GM20000 (cell line): ENCODE data around the gene SUSD6.

Source experiments
- DNase-seq: peaks from one replicate; pipeline ENCODE4 v3.0.0; 2012; ENCODE audit warnings: low spot score
- CTCF ChIP-seq: IDR thresholded peaks from 2 replicates; pipeline ENCODE4 v1.5.1; 2012; ENCODE audit warnings: mild to moderate bottlenecking, control low read depth; ENCODE audit errors: extremely low read depth, missing control alignments

SUSD6 gene

GRCh38 chr14:69683971-69684370, 72.6 kb downstream of the SUSD6 start:
- DNase-seq: no peak
- no peak for TF ChIP-seq CTCF

GRCh38 chr14:69684461-69685217, 73.2 kb downstream of the SUSD6 start:
- DNase-seq: no peak
- no peak for TF ChIP-seq CTCF

DNA sequence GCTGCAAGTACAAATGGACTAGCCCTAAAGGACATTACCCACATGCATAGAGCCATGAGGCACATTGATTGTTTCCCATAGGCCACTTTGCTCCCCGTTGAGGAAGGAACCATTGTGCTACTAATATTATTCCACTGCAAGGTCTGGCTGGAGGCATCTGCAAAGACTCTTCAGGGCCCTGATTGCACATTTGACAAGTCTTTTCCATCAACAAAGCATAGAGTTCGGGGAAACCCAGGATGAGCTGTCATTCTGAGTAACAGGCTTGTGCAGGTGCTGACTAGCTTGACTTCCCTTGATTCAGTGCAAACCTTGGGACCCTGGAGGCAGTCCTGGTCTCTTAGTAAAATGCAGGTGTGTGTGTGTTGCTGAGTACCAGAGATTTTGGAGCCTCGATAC, 73.8 kb downstream of the SUSD6 start:
- TF ChIP-seq CTCF: no peak
- DNase-seq: no peak

- TF ChIP-seq CTCF: no peak
- no peak for DNase-seq
These were observed 74.3 kb downstream of the SUSD6 start for GRCh38 chr14:69685716-69686115.

- DNase-seq: no peak
- TF ChIP-seq CTCF: no peak
These were observed 76.4 kb downstream of the SUSD6 start for GRCh38 chr14:69687606-69688298.

DNA sequence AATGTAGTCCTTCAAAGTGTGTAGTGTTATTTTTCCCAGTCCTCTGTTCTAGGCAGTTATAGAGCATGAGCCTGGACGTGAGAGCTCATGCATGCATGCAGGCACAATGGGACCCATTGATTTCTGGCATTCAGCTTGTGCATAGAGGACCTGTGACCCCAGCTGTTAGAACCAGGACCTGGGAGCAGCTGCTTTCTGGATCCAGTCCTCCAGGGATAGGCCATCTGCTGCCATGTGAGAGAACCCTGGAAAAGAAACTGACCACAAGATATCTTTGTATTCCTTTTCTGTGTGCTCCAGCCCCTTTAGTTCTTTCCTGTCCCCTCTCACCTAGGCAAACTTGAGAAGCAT, 76.9 kb downstream of the SUSD6 start:
- no peak for DNase-seq
- no peak for TF ChIP-seq CTCF

DNA sequence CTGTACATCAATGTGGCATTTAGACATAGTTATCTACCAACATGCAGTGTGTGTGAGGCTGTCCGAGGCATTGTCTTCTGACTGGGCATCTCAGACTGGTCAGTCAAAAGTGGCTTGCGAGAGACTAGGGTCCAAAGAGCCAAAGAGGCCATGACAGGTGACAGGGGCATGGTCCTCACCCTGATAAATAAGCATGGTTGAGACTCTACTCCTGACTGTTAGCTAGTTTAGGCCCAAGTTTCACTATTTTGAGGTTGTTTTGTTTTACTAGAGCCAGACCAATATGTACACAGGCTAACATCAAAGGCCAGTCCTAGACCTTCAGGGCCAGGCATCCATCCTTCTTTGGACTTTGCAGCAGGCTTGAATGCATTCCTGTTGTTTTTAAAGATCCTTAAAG, 78.6 kb downstream of the SUSD6 start:
- no peak for TF ChIP-seq CTCF
- no peak for DNase-seq
